RKO (cell line): ENCODE measurements around the gene HERC2.
"Not testable (repeated sequence)": the region's sequence is repeated elsewhere in the genome, so short reads cannot be mapped to it uniquely, and the experiment has no call there.

Experiments
- DNase-seq: peaks from one replicate; pipeline ENCODE4 v3.0.0-alpha.2; 2016; ENCODE audit warnings: low spot score

Gene HERC2

GRCh38 chr15:28182216-28182615 lies 139.8 kb downstream of the HERC2 start:
- DNase-seq, result no peak

GRCh38 chr15:28181366-28181765 lies 140.6 kb downstream of the HERC2 start:
- no peak for DNase-seq

- DNase-seq, result no peak
Observed at GRCh38 chr15:28179270-28179669, 142.7 kb downstream of the HERC2 start.

DNA sequence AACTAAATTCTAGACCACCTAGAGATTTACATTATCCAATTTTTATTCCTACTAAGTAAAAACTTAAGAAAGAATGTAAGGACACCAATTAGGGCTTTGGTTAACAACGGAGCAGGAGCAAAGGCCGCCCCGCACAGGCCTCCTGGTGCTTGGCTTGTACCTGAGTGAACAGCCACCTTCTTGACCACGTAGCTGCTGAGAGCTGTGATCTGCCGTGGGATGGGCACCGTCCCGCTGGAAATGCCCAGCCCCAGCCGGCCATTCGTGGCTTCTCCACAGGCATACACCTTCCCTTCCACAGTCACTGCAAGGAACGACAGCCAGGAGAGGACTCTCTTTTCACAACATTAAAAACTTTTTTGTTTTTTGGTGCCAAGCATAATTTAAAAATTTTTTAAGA lies 143.3 kb downstream of the HERC2 start:
- DNase-seq, result no peak

DNA sequence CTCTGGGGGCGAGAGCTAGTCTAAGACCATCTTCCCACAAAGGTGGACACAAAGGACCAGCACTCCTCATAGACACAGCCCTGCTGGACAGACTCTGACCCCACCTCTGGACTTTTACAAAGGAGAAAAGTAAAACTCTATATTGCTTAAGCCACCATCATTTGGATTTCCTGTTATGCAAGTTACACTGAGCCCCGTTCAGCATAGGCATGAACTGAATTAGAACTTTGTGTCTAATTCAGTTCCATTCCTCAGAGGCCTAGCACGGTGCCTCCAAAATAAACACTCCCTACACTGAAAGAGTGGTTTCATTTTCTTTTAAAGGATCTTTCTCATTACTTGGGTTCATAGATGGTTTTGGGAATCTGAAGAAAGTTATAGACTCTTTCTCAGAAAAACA lies 143.7 kb downstream of the HERC2 start:
- no peak for DNase-seq

- DNase-seq, result no peak
Observed at GRCh38 chr15:28169366-28169765, 152.6 kb downstream of the HERC2 start.

GRCh38 chr15:28168405-28169121 lies 153.4 kb downstream of the HERC2 start:
- DNase-seq, result not testable (repeated sequence)

DNA sequence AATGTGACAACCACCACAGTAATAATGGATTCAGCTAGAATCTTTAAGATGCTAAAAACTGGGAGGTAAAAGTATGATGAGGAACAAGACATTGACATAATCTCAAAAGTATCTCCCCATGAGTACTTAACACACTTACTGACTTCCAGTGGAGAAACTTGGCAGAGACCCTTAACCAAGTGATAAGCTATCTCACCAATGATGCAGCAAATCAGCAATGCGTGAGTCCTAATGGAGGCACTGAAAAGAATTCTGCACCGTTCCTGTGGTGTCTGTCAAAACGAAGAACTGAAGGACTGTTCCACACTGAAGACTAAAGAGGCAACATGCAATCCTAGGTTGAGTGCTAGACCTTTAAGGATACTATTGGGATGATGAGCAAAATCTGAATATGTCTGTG lies 154.9 kb downstream of the HERC2 start:
- DNase-seq, result no peak

GRCh38 chr15:28165791-28166190 lies 156.2 kb downstream of the HERC2 start:
- DNase-seq, result no peak

DNA sequence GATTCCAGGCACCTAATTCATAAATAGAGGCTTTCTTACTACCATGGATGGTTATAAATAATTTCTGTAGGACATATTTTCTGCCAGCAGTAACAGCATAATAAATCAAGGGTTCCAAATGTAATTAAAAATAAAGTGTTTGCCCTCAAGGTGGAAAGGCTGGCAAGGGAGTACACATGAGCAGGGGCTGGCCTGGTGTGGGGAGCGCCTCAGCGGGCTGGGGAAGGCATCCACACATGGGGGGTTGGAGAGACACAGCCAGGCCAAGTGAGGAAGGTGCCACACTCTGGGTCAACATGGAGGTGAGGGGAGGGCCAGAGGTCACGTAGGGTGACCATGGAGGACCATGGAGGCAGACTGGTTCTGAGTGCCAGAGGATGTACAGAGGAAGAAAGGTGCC lies 157.1 kb downstream of the HERC2 start:
- no peak for DNase-seq

DNA sequence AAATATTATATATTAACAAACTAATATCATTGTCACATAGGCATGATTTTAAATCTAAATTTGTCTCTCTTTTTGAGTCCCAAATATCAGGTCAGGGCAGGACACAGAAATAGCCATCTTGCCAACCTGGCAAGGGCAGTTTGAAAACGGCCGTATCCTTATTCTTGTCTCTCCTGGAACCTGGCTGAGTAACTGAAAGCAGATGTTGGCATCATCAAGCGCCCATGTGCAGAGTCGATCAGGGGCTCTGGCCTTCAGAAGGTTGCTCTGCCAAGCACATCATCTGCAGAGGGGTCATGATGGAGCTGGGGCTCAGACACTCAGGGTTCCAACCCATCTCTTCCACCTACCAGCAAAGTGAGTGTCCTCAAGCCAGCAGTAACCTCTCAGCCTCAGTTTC lies 167.7 kb downstream of the HERC2 start:
- DNase-seq, result no peak

GRCh38 chr15:28153492-28154119 lies 168.4 kb downstream of the HERC2 start:
- DNase-seq, result no peak

DNA sequence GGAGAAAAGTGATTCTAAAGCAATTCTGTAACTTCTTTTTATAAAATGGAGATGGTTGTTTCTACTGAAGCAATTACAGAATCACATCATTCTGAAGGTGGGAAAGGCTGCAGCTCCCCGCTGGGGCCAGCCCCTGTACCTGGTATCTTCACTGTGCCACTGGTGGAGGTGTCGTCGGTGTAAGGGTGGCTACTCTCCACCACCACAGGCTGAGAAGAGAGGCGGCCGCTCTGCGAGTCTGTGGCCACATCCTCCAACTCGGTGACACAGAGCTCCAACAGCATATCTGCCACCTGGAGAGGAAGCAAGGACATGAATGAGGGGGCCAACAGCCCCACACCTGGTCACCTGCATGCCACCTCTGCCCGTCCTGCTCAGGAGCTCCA lies 169.4 kb downstream of the HERC2 start:
- DNase-seq, result not testable (repeated sequence)

DNA sequence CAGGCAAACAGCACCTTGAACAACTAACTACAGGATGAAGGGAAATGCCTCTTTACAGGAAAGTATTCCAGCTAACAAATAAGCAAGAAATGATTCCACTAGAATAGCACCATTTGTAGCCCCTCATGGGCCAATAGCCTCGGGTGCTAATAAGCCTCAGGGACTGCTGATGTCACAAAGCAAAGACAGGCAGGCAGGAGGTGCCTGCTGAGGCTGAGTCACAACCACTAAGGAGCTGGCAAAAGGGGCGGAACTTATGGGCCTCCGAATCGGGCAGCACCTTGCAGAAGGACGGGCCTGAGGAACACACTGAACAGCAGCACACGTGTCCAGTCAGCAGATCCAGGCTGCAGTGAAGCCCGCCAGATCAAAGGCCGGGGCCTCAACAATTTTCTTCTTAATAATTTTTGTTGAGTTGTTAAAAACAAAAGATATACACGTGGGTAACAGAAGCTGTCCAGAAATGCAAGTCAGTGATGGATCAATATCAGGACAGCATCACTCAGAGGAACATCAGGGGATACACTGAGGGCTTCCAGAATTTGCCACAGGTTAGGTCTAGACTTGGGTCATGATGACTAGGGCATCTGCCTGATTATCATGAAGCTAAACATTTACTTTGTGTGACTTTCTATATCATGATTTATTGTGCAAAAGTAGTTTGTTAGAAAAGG lies 170.0 kb downstream of the HERC2 start:
- not testable (repeated sequence) for DNase-seq

DNA sequence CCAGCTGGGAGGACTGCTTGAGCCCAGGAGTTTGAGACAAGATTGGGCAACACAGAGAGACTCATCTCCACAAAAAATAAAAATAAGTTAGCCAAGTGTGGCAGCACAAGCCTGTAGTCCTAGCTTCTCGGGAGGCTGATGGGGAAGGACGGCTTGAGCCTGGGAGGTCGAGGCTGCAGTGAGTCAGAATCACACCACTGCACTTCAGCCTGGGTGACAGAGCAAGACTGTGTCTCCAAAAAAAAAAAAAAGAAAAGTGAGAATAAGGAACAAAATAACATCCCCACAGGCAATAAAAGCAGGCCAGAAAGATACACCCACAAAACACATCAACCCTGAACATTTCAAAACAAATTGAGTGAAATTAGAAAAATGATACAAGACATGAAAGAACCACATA lies 174.2 kb downstream of the HERC2 start:
- DNase-seq, result no peak

GRCh38 chr15:28145419-28145818 lies 176.6 kb downstream of the HERC2 start:
- not testable (repeated sequence) for DNase-seq

GRCh38 chr15:28140062-28140461 lies 181.9 kb downstream of the HERC2 start:
- DNase-seq, result no peak

- not testable (repeated sequence) for DNase-seq
Observed at GRCh38 chr15:28137408-28138039, 184.5 kb downstream of the HERC2 start.

GRCh38 chr15:28136236-28136904 lies 185.6 kb downstream of the HERC2 start:
- DNase-seq, result not testable (repeated sequence)

DNA sequence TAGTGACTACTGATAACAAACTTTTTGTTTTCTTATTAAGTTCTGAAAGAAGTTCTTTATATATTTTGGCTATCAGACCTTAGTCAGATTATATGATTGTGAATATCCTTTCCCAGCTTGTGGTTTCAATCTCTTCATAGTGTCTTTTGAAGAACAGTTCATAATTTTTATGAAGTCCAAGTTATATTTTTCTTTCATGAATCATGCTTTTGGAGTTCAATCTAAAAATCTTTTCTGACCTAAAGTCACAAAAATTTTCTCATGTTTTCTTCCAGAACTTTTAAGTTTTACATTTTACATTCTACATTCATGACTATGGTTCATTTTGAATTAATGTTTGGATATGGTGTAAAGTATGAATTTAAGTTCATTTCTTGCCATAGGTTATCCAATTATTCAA lies 188.7 kb downstream of the HERC2 start:
- DNase-seq, result no peak

DNA sequence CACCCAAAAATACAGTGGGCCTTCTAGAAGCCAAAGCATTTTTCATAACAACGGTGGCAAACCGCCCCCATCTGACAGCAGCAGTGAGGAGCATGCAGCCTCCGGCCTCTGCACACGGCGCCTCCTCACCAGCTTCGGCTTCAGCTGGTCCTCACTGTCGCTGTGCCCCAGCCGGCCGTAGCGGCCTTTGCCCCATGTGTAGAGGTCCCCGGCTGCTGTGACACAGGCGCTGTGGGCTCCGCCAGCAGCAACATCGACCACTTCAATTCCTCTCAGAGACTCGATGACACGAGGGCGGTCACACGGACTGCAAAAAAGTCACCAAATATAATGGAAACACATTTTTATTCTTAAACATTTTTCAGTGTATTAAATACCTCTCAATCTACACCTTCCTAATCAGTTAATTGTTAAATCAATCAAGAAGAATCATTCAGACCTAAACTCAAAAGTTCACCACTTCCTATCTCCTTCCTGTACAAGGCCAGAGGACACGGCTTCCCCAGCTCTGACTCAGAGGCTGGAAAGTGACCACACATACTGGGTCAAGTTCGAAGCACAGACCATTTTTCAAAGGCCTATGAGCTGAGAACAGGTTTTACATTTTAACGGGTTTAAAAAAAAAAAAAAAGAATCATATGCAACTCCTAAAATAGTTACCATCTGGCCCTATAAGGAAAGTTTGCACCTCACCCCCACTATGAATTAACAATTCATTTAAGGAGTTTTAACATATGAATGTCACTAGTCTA lies 189.3 kb downstream of the HERC2 start:
- DNase-seq, result no peak

DNA sequence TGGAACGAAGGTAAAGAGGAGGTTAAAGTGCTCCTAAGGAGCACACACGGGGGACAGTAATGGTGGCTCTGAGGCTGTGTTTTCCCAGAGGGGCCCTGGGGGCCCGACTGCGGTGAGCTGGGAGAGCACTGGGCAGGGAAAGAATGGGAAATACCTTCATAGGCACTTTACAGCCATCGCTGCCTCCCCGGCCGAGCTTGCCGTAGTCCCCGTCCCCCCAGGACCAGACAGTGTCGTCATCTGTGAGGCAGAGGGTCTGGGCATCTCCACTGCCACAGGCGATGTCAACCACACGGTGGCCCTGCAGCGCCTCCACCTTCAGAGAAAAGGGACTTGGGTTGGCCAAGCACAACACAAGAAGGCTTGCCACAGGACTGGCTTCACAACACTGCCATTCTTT lies 190.0 kb downstream of the HERC2 start:
- no peak for DNase-seq
